Hepatocyte (in vitro differentiated cells): Measurements from ENCODE around the gene GPR39. TPM values are rescaled to one million over a fixed set of nuclear protein-coding genes. Genes with fewer than 3 reads are reported as not detected.

ENCODE experiments used
- DNase-seq: peaks from one replicate; pipeline ENCODE4 v3.0.0-alpha.2; 2016; ENCODE audit warnings: low spot score
- H2AFZ ChIP-seq: fragments of 200-600 bp; sonication (generic); 2 replicates; pipeline ENCODE4 v1.6.0; 2016; ENCODE audit warnings: antibody characterized with exemption, mild to moderate bottlenecking
- H3K27ac ChIP-seq: fragments of 200-600 bp; sonication (generic); 2 replicates; pipeline ENCODE4 v1.5.1; 2016; ENCODE audit warnings: mild to moderate bottlenecking
- H3K27me3 ChIP-seq: fragments of 200-600 bp; sonication (generic); 2 replicates; pipeline ENCODE4 v1.6.1; 2016
- H3K36me3 ChIP-seq: fragments of 200-600 bp; sonication (generic); replicated peaks from 2 replicates; pipeline ENCODE4 v1.5.1; 2016; ENCODE audit warnings: low read depth; ENCODE audit not compliant: insufficient read depth
- H3K4me1 ChIP-seq: fragments of 200-600 bp; sonication (generic); 2 replicates; pipeline ENCODE4 v1.5.1; 2016; ENCODE audit warnings: mild to moderate bottlenecking, moderate library complexity; ENCODE audit not compliant: insufficient read depth
- H3K4me2 ChIP-seq: fragments of 200-600 bp; sonication (generic); 2 replicates; pipeline ENCODE4 v1.6.0; 2016
- H3K4me3 ChIP-seq: fragments of 200-600 bp; sonication (generic); 2 replicates; pipeline ENCODE4 v1.5.1; 2016; ENCODE audit warnings: mild to moderate bottlenecking
- H3K79me2 ChIP-seq: fragments of 200-600 bp; sonication (generic); 2 replicates; pipeline ENCODE4 v1.6.0; 2017; ENCODE audit warnings: mild to moderate bottlenecking
- H3K9me2 ChIP-seq: fragments of 200-600 bp; sonication (generic); replicated peaks from 2 replicates; pipeline ENCODE4 v1.6.0; 2017; ENCODE audit warnings: mild to moderate bottlenecking; ENCODE audit not compliant: insufficient read depth
- H3K9me3 ChIP-seq: fragments of 200-600 bp; sonication (generic); 2 replicates; pipeline ENCODE4 v1.5.1; 2016; ENCODE audit warnings: low read depth, mild to moderate bottlenecking
- H4K20me1 ChIP-seq: fragments of 200-600 bp; sonication (generic); 2 replicates; pipeline ENCODE4 v1.6.0; 2016; ENCODE audit warnings: mild to moderate bottlenecking; ENCODE audit not compliant: insufficient read depth, poor library complexity, severe bottlenecking
- CTCF ChIP-seq: fragments of 200-600 bp; sonication (generic); IDR thresholded peaks from 2 replicates; pipeline ENCODE4 v1.5.1; 2016; ENCODE audit warnings: antibody characterized with exemption, mild to moderate bottlenecking; ENCODE audit not compliant: poor library complexity
- EZH2 ChIP-seq: fragments of 200-600 bp; sonication (generic); IDR thresholded peaks from 2 replicates; pipeline ENCODE4 v1.6.1; 2016; ENCODE audit warnings: antibody characterized with exemption, mild to moderate bottlenecking, borderline replicate concordance
- EZH2phosphoT487 ChIP-seq: fragments of 200-600 bp; sonication (generic); IDR thresholded peaks from one replicate; pipeline ENCODE4 v1.6.1; 2018; ENCODE audit warnings: antibody characterized with exemption, mild to moderate bottlenecking, low read depth, moderate library complexity; ENCODE audit not compliant: unreplicated experiment, severe bottlenecking
- WGBS: methylation state at CpG from one replicate; pipeline ENCODE4 v1.1.6; 2016; ENCODE audit warnings: low lambda C conversion rate; ENCODE audit errors: missing lambda C conversion rate; 5-methylcytosine and 5-hydroxymethylcytosine counted together
- polyA plus RNA-seq: library from polyadenylated mRNA; unstranded; fragments of >200 nt; fragmentation: Nextera tagmentation; extraction: Ambion mirVana; gene quantifications from 2 replicates; pipeline ENCODE4 v1.2.1, GENCODE V29; 2016
- total RNA-seq: library from RNA; depleted of rRNA; stranded (reverse); fragments of >200 nt; gene quantifications from 2 replicates; pipeline ENCODE4 v1.2.3, GENCODE V29; 2014

GPR39 gene
- total and polyA plus RNA-seq, 2 experiments from 2014 or later, result 11.1 to 14.5 TPM

- no peaks in the 10 kb centered on the region for H3K79me2 ChIP-seq
- H3K36me3 ChIP-seq, result no peaks in the 10 kb centered on the region
- H3K4me1 ChIP-seq, result no peaks in the 10 kb centered on the region
- H3K9me3 ChIP-seq, result no peaks in the 10 kb centered on the region
- H4K20me1 ChIP-seq, result no peaks in the 10 kb centered on the region
- no peaks in the 10 kb centered on the region for H3K9me2 ChIP-seq
- H3K27ac ChIP-seq, result no peak overlapping the region
- H3K4me3 ChIP-seq, result no peak overlapping the region
- WGBS, result 91% methylated on average over 5 of the region's 5 CpGs
- no peak overlapping the region for H3K4me2 ChIP-seq
- DNase-seq, result no peak
- H2AFZ ChIP-seq, result no peak overlapping the region
- no peak for TF ChIP-seq CTCF
- no peak for TF ChIP-seq EZH2
- no peak for TF ChIP-seq EZH2phosphoT487
- peaks cover 2% of the 10 kb centered on the region for H3K27me3 ChIP-seq
These were observed 261.1 kb downstream of the GPR39 start for GRCh38 chr2:132677661-132678060.

- DNase-seq, result no peak
- no peaks in the 10 kb centered on the region for H3K36me3 ChIP-seq
- no peaks in the 10 kb centered on the region for H4K20me1 ChIP-seq
- no peak overlapping the region for H2AFZ ChIP-seq
- no peaks in the 10 kb centered on the region for H3K4me1 ChIP-seq
- TF ChIP-seq CTCF, result no peak
- no peak for TF ChIP-seq EZH2
- no peaks in the 10 kb centered on the region for H3K79me2 ChIP-seq
- no peak overlapping the region for H3K4me3 ChIP-seq
- no peak overlapping the region for H3K4me2 ChIP-seq
- H3K9me3 ChIP-seq, result no peaks in the 10 kb centered on the region
- no peak overlapping the region for H3K27ac ChIP-seq
- 88% methylated on average over 2 of the region's 2 CpGs for WGBS
- H3K9me2 ChIP-seq, result no peaks in the 10 kb centered on the region
- no peaks in the 10 kb centered on the region for H3K27me3 ChIP-seq
These were observed 261.9 kb downstream of the GPR39 start for GRCh38 chr2:132678483-132678882.

DNA sequence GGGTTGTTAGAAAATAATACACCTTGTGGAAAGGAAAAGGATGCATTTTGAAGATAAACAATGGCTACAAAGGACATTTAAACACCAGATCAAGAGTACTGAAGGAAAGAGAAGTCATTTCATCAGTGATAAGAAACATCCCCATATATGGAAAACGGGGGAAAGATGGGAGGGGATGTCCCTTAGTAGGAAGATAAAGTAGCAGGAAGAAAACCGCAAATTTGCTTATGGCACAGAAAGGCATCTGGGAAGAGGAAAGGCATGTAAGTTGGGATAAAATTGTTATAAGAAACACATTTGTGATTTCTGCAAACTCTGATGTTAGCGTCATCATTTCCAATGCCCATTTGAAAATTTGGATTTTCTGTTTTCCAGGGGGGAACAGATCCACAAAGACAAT lies 263.9 kb downstream of the GPR39 start:
- H3K4me1 ChIP-seq, result no peaks in the 10 kb centered on the region
- H3K27ac ChIP-seq, result no peak overlapping the region

More for the DNA sequence above, 263.9 kb downstream of the GPR39 start:
- Histone ChIP-seq H2AFZ (no peak overlapping the region), H4K20me1 (no peaks in the 10 kb centered on the region), H3K9me2 (no peaks in the 10 kb centered on the region), H3K9me3 (no peaks in the 10 kb centered on the region), H3K79me2 (no peaks in the 10 kb centered on the region), H3K4me2 (no peak overlapping the region), H3K36me3 (no peaks in the 10 kb centered on the region), H3K27me3 (no peaks in the 10 kb centered on the region), H3K4me3 (no peak overlapping the region)
- no peak for TF ChIP-seq EZH2
- no peak for TF ChIP-seq EZH2phosphoT487
- no peak for TF ChIP-seq CTCF
- no peak for DNase-seq
- WGBS, result 81% methylated on average over 3 of the region's 3 CpGs
